Lung (tissue), 12 donors: ENCODE measurements around the gene CNDP1. TPM values are rescaled to one million over a fixed set of nuclear protein-coding genes. Genes with fewer than 3 reads are reported as not detected.

Experiments used
- ATAC-seq: fragments of 200-7000 bp; cut with Tn5 transposase; one replicate; pipeline ENCODE4 v1.9.1; 2020; ENCODE audit warnings: moderate number of reproducible peaks; ENCODE audit not compliant: insufficient read depth, low FRiP score
- DNase-seq, 3 donors: peaks; one replicate each; pipeline ENCODE4 v3.0.0-alpha.2; 2013 to 2017
- H3K27ac ChIP-seq, 2 donors: one replicate each; pipeline ENCODE4 v1.5.1; 2013; ENCODE audit warnings: mild to moderate bottlenecking in 2 of 2, moderate library complexity in 2 of 2, control low read depth in 1 of 2, inconsistent platforms in 1 of 2, low read depth in 1 of 2, low read length in 1 of 2
- H3K27me3 ChIP-seq, 3 donors: one replicate each; pipeline ENCODE4 v1.5.1; 2013; ENCODE audit warnings: low read length in 2 of 3; ENCODE audit not compliant: control insufficient read depth in 3 of 3, insufficient read depth in 3 of 3
- H3K36me3 ChIP-seq, 4 donors: one replicate each; pipeline ENCODE4 v1.5.1; 2013; ENCODE audit warnings: low read length in 4 of 4, mild to moderate bottlenecking in 1 of 4, moderate library complexity in 1 of 4; ENCODE audit not compliant: control insufficient read depth in 4 of 4, insufficient read depth in 4 of 4
- H3K4me1 ChIP-seq, 5 donors: one replicate each; pipeline ENCODE4 v1.5.1; 2013; ENCODE audit warnings: low read length in 5 of 5, mild to moderate bottlenecking in 2 of 5, moderate library complexity in 1 of 5; ENCODE audit not compliant: control insufficient read depth in 5 of 5, insufficient read depth in 5 of 5
- H3K4me3 ChIP-seq: one replicate; pipeline ENCODE4 v1.5.1; 2013; ENCODE audit warnings: mild to moderate bottlenecking, control low read depth, moderate library complexity
- H3K9ac ChIP-seq, 2 donors: one replicate each; pipeline ENCODE4 v1.5.1; 2013; ENCODE audit warnings: low read length in 2 of 2, control low read depth in 1 of 2; ENCODE audit not compliant: insufficient read depth in 1 of 2
- H3K9me3 ChIP-seq, 4 donors: one replicate each; pipeline ENCODE4 v1.5.1; 2013; ENCODE audit warnings: low read length in 3 of 4, mild to moderate bottlenecking in 1 of 4, moderate library complexity in 1 of 4; ENCODE audit not compliant: control insufficient read depth in 4 of 4, insufficient read depth in 3 of 4
- CTCF ChIP-seq: IDR thresholded peaks from 2 replicates; pipeline ENCODE4 v1.5.1; 2012; ENCODE audit warnings: mild to moderate bottlenecking; ENCODE audit errors: control extremely low read depth, extremely low read depth
- WGBS, 2 donors: extraction: QIAGEN DNeasy Blood & Tissue Kit; methylation state at CpG; one replicate each; pipeline ENCODE4 v1.1.7; 2013; 5-methylcytosine and 5-hydroxymethylcytosine counted together
- polyA plus RNA-seq, 2 donors: library from polyadenylated mRNA; stranded (reverse); fragments of 200-250 nt; gene quantifications; one replicate each; pipeline ENCODE4 v1.2.1, GENCODE V29; 2013
- total RNA-seq, 2 donors: library from RNA; depleted of rRNA in 1 of 2; stranded (reverse); fragments of >200 nt in 1 of 2; gene quantifications; one replicate each; pipeline ENCODE4 v1.2.1, GENCODE V29; 2014 to 2021
- donor health status: control.
- donor health status: control.
- donor health status: Bipolar disorder and iron deficiency.
- donor health status: healthy.
- donor health status: DM: yes; HTN: yes; CAD: no.

Gene CNDP1
- total and polyA plus RNA-seq, 4 donors = 0.08 to 0.10 TPM; not detected in 2

GRCh38 chr18:74539289-74539688 is 5.0 kb downstream of the CNDP1 start:
- H3K36me3 ChIP-seq = no peaks in the 10 kb centered on the region
- ATAC-seq (no peak), DNase-seq (no peak)
- H3K9ac ChIP-seq = no peak overlapping the region
- H3K27me3 ChIP-seq = no peaks in the 10 kb centered on the region
- no peak overlapping the region for H3K27ac ChIP-seq
- H3K4me1 ChIP-seq = peaks cover 0 to 6% (median 0%) of the 10 kb centered on the region in 5 donors
- no peak overlapping the region for H3K4me3 ChIP-seq
- no peak for TF ChIP-seq CTCF
- H3K9me3 ChIP-seq = peaks cover 0 to 4% (median 0%) of the 10 kb centered on the region in 4 donors
- WGBS, 2 donors = 91 to 92% methylated on average over 11 of the region's 11 CpGs

GRCh38 chr18:74540652-74541421 is 6.5 kb downstream of the CNDP1 start:
- Histone ChIP-seq H3K4me3 (no peak overlapping the region), H3K9ac (no peak overlapping the region), H3K36me3 (no peaks in the 10 kb centered on the region), H3K27me3 (no peaks in the 10 kb centered on the region), H3K4me1 (peaks cover 0 to 6% (median 0%) of the 10 kb centered on the region in 5 donors), H3K9me3 (peaks cover 0 to 4% (median 0%) of the 10 kb centered on the region in 4 donors), H3K27ac (no peak overlapping the region)
- TF ChIP-seq CTCF = no peak
- DNase-seq = peak in 1 of 3 donors; percentile 27
- no peak for ATAC-seq
- WGBS, 2 donors = 73 to 82% methylated on average over 19 to 20 of the region's 20 CpGs

- peak in 1 of 3 donors; percentile 45 for DNase-seq
- whole genome bisulfite sequencing, 2 donors = 80 to 86% methylated on average over 15 of the region's 15 CpGs
Measured at GRCh38 chr18:74541703-74542555, 7.6 kb downstream of the CNDP1 start.

More at GRCh38 chr18:74541703-74542555, 7.6 kb downstream of the CNDP1 start:
- no peak for TF ChIP-seq CTCF
- H3K36me3 ChIP-seq = no peaks in the 10 kb centered on the region
- H3K4me3 ChIP-seq = no peak overlapping the region
- peaks cover 0 to 10% (median 6%) of the 10 kb centered on the region in 5 donors for H3K4me1 ChIP-seq
- peak; percentile 23 for ATAC-seq
- H3K27ac ChIP-seq = no peak overlapping the region
- H3K9me3 ChIP-seq = no peaks in the 10 kb centered on the region
- H3K27me3 ChIP-seq = no peaks in the 10 kb centered on the region
- no peak overlapping the region for H3K9ac ChIP-seq
